NOMO-1 treated with DMSO at 0.1 percent for 48 hours (cell line): Measurements from ENCODE around the gene CEP192.

Source experiments
- DNase-seq: peaks from one replicate; lab custom pipeline; 2025; ENCODE audit not compliant: unreplicated experiment; lab: John Stamatoyannopoulos, UW

Gene CEP192

DNA sequence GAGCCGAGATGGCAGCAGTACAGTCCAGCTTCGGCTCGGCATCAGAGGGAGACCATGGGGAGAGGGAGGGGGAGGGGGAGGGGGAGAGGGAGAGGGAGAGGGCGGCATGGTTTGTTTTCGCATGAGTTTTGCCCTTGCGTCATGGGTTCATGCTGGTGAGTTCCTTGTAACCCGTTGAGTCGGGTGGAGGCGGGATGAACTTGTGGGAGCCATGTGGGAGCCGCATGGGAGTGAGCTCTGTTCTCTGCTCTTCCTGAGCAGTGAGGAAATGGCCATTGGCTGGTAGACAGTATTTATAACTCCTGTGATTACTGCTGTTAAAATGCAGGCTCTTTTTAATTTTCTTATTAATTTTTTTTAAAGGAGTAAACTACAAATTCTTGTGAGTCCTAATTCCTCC lies 108.0 kb downstream of the CEP192 start:
- no peak for DNase-seq

GRCh38 chr18:13100942-13101658 lies 109.9 kb downstream of the CEP192 start:
- no peak for DNase-seq

- no peak for DNase-seq
These were observed 110.6 kb downstream of the CEP192 start for GRCh38 chr18:13101659-13102197.

DNA sequence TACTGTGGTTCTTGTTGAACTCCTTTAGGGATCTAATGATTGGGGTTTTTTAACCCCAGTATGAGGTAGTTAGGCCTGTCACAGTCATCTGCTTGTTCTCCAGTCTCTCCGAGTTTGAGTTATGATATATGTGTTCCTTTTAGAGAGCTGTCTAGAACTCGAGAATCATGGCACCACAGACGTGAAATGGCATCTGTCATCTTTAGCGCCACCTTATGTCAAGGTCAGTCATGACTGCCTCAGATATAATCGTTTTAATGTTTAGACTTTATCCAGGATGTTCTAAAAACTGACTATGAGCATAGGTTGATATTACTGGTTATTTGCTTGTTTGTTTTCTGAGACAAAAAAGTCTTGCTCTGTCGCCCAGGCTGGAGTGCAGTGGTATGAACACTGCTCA lies 112.2 kb downstream of the CEP192 start:
- no peak for DNase-seq

- no peak for DNase-seq
These were observed 113.9 kb downstream of the CEP192 start for GRCh38 chr18:13105059-13105458.

DNA sequence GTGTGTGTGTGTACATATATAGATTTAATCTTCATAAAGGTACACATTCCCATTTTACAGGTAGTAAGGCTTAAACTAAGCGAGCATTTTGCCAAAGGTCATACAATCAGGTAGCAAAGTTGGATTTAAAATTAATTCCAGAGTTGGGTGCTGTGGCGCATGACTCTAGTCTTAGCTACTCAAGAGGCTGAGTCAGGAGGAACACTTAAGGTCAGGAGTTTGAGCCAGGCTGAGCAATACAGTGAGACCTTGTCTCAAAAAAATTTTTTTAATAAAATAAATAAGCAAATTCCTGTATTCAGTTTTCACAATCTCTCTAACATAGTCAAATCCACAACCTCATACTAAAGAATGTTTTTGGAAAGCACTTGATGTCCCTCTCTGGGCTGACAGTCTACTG lies 115.9 kb downstream of the CEP192 start:
- no peak for DNase-seq

DNA sequence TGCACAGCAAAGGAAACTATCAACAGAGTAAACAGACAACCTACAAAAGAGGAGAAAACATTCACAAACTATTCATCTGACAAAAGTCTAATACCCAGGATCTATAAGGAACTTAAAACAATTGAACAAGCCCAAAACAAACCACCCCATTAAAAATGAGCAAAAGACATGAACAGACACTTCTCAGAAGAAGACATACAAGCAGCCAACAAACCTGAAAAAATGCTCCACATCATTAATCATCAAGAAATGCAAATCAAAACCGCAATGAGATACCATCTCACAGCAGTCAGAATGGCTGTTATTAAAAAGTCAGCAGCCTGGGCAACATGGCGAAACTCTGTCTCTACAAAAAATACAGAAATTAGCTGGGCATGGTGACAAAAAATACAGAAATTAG lies 117.2 kb downstream of the CEP192 start:
- DNase-seq: no peak

DNA sequence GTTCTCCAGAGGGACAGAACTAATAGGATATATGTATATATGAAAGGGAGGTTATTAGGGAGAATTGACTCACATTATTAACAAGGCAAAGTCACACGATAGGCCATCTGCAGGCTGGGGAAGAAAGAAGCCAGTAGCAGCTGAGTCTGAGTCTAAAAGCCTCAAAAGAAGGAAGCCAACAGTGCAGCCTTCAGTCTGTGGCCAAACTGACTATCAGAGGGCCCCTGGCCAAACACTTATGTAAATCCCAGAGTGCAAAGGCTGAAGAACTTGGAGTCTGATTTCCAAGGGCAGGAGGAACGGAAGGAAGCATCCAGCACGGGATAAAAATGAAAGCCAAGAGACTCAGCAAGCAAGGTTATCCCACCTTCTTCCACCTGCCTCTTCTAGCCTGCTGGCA lies 119.4 kb downstream of the CEP192 start:
- no peak for DNase-seq

DNA sequence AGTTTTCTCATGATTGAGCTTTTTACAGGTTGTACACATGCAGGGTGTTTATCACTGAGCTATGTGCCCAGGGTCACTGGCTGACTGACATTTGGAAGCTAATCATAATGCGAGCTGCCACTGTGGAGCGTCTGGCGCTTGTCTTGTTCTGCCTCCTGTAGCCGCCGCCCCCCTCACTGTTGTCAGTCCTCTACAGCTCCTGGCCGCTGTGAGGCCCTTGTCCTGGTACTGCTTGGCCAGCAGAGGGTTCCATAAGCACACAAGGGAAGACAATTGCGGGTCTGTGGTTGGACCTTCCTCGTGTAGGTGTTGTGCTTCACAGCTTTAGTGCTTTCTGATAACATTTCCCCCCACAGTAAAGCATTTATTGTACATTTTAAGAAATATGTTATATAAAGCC lies 121.8 kb downstream of the CEP192 start:
- DNase-seq: no peak

DNA sequence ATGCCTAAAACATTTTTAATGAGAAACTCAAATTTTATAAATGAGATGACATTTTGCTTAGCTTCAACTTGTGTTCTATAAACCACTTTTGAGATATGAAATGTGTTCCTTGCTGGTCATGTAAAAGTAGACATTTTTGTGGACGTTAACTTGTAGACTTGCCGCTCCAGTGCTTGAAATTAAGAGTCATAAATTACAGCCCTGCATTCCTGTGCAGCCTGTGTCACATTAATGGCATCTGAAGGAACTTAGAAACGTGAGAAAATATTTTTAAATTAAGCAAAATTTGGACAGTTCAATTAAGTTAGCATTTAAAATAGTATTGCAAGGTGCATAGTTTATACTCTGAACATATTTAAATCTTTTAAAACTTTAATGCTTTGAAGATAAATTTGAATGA lies 129.1 kb downstream of the CEP192 start:
- DNase-seq: no peak

GRCh38 chr18:13120983-13121441 lies 129.8 kb downstream of the CEP192 start:
- DNase-seq: no peak

GRCh38 chr18:13124411-13124810 lies 133.2 kb downstream of the CEP192 start:
- DNase-seq: no peak

GRCh38 chr18:13125191-13125590 lies 134.0 kb downstream of the CEP192 start:
- DNase-seq: no peak

GRCh38 chr18:13126966-13127598 lies 135.9 kb downstream of the CEP192 start:
- DNase-seq: no peak

- DNase-seq: no peak
These were observed 140.1 kb downstream of the CEP192 start for GRCh38 chr18:13131283-13131682.

- DNase-seq: no peak
These were observed 143.6 kb downstream of the CEP192 start for GRCh38 chr18:13134551-13135401.

- no peak for DNase-seq
These were observed 145.1 kb downstream of the CEP192 start for GRCh38 chr18:13136056-13136903.

- DNase-seq: peak; percentile 29
These were observed 145.9 kb downstream of the CEP192 start for GRCh38 chr18:13136904-13137669.

GRCh38 chr18:13137670-13138419 lies 146.7 kb downstream of the CEP192 start:
- DNase-seq: peak; percentile 88
